ENCODE data around the gene MYMK.

Gene MYMK

DNA sequence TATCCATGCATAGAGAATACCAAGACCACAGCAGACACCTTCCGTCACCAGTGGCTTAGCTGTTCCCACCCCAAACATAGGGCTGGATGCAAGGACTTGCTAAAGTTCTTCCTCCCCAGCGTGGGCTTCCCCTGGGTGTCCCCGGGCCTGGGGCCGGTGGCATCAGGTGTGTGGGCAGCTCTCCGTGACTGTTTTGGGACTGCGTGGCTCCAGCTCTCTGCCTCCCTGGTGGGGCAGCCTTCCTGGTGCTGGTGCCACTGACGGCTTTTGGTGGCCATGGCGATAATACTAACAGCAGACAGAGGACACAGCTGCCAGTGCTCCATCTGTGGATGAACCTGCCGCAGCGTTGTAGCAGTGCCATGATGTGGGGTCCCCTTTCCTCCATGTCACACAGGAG, 60.1 kb downstream of the MYMK start:
- no peak for DNase-seq (ENCODE audit: low spot score)
- TF ChIP-seq, protein P1, sequence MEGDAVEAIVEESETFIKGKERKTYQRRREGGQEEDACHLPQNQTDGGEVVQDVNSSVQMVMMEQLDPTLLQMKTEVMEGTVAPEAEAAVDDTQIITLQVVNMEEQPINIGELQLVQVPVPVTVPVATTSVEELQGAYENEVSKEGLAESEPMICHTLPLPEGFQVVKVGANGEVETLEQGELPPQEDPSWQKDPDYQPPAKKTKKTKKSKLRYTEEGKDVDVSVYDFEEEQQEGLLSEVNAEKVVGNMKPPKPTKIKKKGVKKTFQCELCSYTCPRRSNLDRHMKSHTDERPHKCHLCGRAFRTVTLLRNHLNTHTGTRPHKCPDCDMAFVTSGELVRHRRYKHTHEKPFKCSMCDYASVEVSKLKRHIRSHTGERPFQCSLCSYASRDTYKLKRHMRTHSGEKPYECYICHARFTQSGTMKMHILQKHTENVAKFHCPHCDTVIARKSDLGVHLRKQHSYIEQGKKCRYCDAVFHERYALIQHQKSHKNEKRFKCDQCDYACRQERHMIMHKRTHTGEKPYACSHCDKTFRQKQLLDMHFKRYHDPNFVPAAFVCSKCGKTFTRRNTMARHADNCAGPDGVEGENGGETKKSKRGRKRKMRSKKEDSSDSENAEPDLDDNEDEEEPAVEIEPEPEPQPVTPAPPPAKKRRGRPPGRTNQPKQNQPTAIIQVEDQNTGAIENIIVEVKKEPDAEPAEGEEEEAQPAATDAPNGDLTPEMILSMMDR (IDR thresholded peaks at IDR 0.05): no peak
- Histone ChIP-seq H3K27ac (no peak overlapping the region), H3K4me3 (no peak overlapping the region)

Measured in coronary artery (tissue), 2 donors.